ENCODE results near the gene FSHB. TPM values are rescaled to one million over a fixed set of nuclear protein-coding genes. Genes with fewer than 3 reads are reported as not detected.

FSHB gene
- polyA plus RNA-seq, 1 of the 3 experiments (the other 2 are of a cell fraction) = not detected

- POLR2A ChIA-PET = no interaction called here
- CTCF ChIA-PET = no interaction called here
Measured at GRCh38 chr11:30257058-30257457, 26.2 kb downstream of the FSHB start.

More at GRCh38 chr11:30257058-30257457, 26.2 kb downstream of the FSHB start:
- H4K20me1 ChIP-seq (ENCODE audit: insufficient read depth) = no peaks in the 10 kb centered on the region
- H3K4me1 ChIP-seq (ENCODE audit: control insufficient read depth in 1 of 2, insufficient read depth in 2 of 2, low read depth in 1 of 2, low read length in 1 of 2) = peaks cover 0 to 7% of the 10 kb centered on the region in 2 experiments; a peak in 2 of 4 replicates
- no peaks in the 10 kb centered on the region for H3K27me3 ChIP-seq (ENCODE audit: insufficient read depth)
- no peaks in the 10 kb centered on the region for H3K9me2 ChIP-seq
- H3F3A ChIP-seq (replicated peaks; ENCODE audit: insufficient read depth) = peaks cover 22% of the 10 kb centered on the region
- WGBS (ENCODE audit: low lambda C conversion rate) = 46% methylated on average over 3 of the region's 3 CpGs
- no peak overlapping the region for H3K9ac ChIP-seq
- H3K4me2 ChIP-seq = no peak overlapping the region
- no peak overlapping the region for H3K27ac ChIP-seq (ENCODE audit: low read depth in 2 of 2, low read length in 1 of 2)
- TF ChIP-seq CTCF (IDR thresholded peaks at IDR 0.05) (no peak), USF1 (IDR thresholded peaks at IDR 0.05; ENCODE audit: borderline replicate concordance, low read depth) (no peak), MEF2A (IDR thresholded peaks at IDR 0.05; ENCODE audit: borderline replicate concordance, low read depth) (no peak), ELF1 (IDR thresholded peaks at IDR 0.05) (no peak), REST (IDR thresholded peaks at IDR 0.05; ENCODE audit: low read depth, low read length) (no peak), SMC3 (IDR thresholded peaks at IDR 0.05; ENCODE audit: low read depth, low read length) (no peak), FOXM1 (IDR thresholded peaks at IDR 0.05; ENCODE audit: low read depth) (no peak), CHD2 (IDR thresholded peaks at IDR 0.05; ENCODE audit: low read length, partially characterized antibody) (no peak), TCF12 (IDR thresholded peaks at IDR 0.05) (no peak), RAD21 (IDR thresholded peaks at IDR 0.05; ENCODE audit: low read length) (no peak), IRF3 (IDR thresholded peaks at IDR 0.05; ENCODE audit: low read depth, low read length) (no peak), PBX3 (IDR thresholded peaks at IDR 0.05) (no peak)
- no peaks in the 10 kb centered on the region for H3K36me3 ChIP-seq (replicated peaks in 1 of 2; ENCODE audit: control insufficient read depth in 1 of 2, insufficient read depth in 2 of 2, low read length in 1 of 2)
- no peaks in the 10 kb centered on the region for H3K79me2 ChIP-seq (ENCODE audit: insufficient read depth)
- H2AFZ ChIP-seq (ENCODE audit: low read depth) = no peak overlapping the region
- no peak overlapping the region for H3K4me3 ChIP-seq (ENCODE audit: low read depth in 2 of 2, low read length in 1 of 2)
- H3K9me3 ChIP-seq = no peaks in the 10 kb centered on the region
- DNase-seq = no peak
